H1 (cell line): ENCODE data around the gene NT5DC1. TPM values are rescaled to one million over a fixed set of nuclear protein-coding genes. Genes with fewer than 3 reads are reported as not detected.

Source experiments
- CTCF ChIA-PET: fragments of 300-600 bp; sonication (Branson Sonifier 250); formaldehyde crosslinking; loops from one replicate; lab custom pipeline; 2021; ENCODE audit not compliant: partially characterized antibody; lab: Charles Lee
- POLR2A ChIA-PET: fragments of 300-600 bp; sonication (Branson Sonifier 250); formaldehyde crosslinking; loops from one replicate; lab custom pipeline; 2021; ENCODE audit warnings: inconsistent platforms; ENCODE audit not compliant: partially characterized antibody; lab: Charles Lee
- DNase-seq, 2 experiments: peaks; one replicate each; pipeline versions ENCODE4 v3.0.0 to v3.0.0-alpha.2; 2010 to 2022; ENCODE audit warnings: low spot score in 2 of 2, low read depth in 1 of 2, mixed read lengths in 1 of 2
- FAIRE-seq: peaks from 2 replicates; lab custom pipeline; 2011; peaks lifted over from hg19 to GRCh38; lab: Jason Lieb, UNC
- H2AFZ ChIP-seq: 2 replicates; pipeline ENCODE4 v1.8.1; 2012; ENCODE audit warnings: low read length, inconsistent platforms
- H2AK5ac ChIP-seq: 2 replicates; pipeline ENCODE4 v1.6.1; 2013; ENCODE audit warnings: low read depth, low read length
- H2BK120ac ChIP-seq: replicated peaks from 2 replicates; pipeline ENCODE3; 2013; ENCODE audit warnings: low read depth, low read length, inconsistent platforms
- H2BK12ac ChIP-seq: 2 replicates; pipeline ENCODE4 v1.6.1; 2013; ENCODE audit warnings: low read depth, low read length
- H2BK15ac ChIP-seq: 2 replicates; pipeline ENCODE4 v1.6.1; 2013; ENCODE audit warnings: low read length
- H2BK20ac ChIP-seq: 2 replicates; pipeline ENCODE4 v1.6.1; 2013; ENCODE audit warnings: low read length
- H2BK5ac ChIP-seq: 2 replicates; pipeline ENCODE4 v1.6.1; 2013; ENCODE audit warnings: low read depth, low read length
- H3K14ac ChIP-seq: 2 replicates; pipeline ENCODE4 v1.6.1; 2013; ENCODE audit warnings: inconsistent platforms; ENCODE audit not compliant: insufficient read length
- H3K18ac ChIP-seq: 2 replicates; pipeline ENCODE4 v1.6.1; 2013; ENCODE audit warnings: low read length; ENCODE audit errors: extremely low read depth
- H3K23ac ChIP-seq: 2 replicates; pipeline ENCODE4 v1.6.1; 2013; ENCODE audit warnings: inconsistent platforms; ENCODE audit not compliant: insufficient read length
- H3K23me2 ChIP-seq: 2 replicates; pipeline ENCODE4 v1.6.1; 2013; ENCODE audit warnings: low read depth, low read length
- H3K27ac ChIP-seq: 2 replicates; pipeline ENCODE4 v1.6.1; 2011; ENCODE audit warnings: low read depth, low read length, inconsistent platforms
- H3K27me3 ChIP-seq, 4 experiments: replicated peaks in 1 of 4; 1 replicate in 1 of 4; 2 replicates in 3 of 4; pipeline versions ENCODE4 v1.6.1 to v1.8.1; 2011 to 2013; ENCODE audit warnings: low read length in 3 of 4, mild to moderate bottlenecking in 3 of 4, inconsistent platforms in 2 of 4, mixed read lengths in 2 of 4, moderate library complexity in 1 of 4; ENCODE audit not compliant: control insufficient read depth in 3 of 4, insufficient read depth in 3 of 4; ENCODE audit errors: extremely low read depth in 1 of 4
- H3K36me3 ChIP-seq, 4 experiments: 2 replicates each; pipeline versions ENCODE4 v1.6.1 to v1.8.1; 2011 to 2013; ENCODE audit warnings: mild to moderate bottlenecking in 4 of 4, low read length in 3 of 4, moderate library complexity in 2 of 4, control low read depth in 1 of 4, inconsistent platforms in 1 of 4; ENCODE audit not compliant: insufficient read depth in 4 of 4, control insufficient read depth in 2 of 4
- H3K4ac ChIP-seq: replicated peaks from 2 replicates; pipeline ENCODE3; 2013; ENCODE audit warnings: low read length, low read depth, mixed read lengths, inconsistent platforms; ENCODE audit not compliant: insufficient read length
- H3K4me1 ChIP-seq, 4 experiments: replicated peaks in 1 of 4; 1 replicate in 1 of 4; 2 replicates in 3 of 4; pipeline versions ENCODE4 v1.6.1 to v1.8.1; 2011 to 2013; ENCODE audit warnings: low read length in 3 of 4, inconsistent platforms in 2 of 4, mixed read lengths in 1 of 4; ENCODE audit not compliant: insufficient read depth in 4 of 4, control insufficient read depth in 3 of 4
- H3K4me2 ChIP-seq, 2 experiments: 2 replicates each; pipeline versions ENCODE4 v1.6.1 to v1.8.1; 2011 to 2013; ENCODE audit warnings: low read depth in 2 of 2, low read length in 2 of 2, control low read depth in 1 of 2, inconsistent platforms in 1 of 2, mild to moderate bottlenecking in 1 of 2; ENCODE audit not compliant: insufficient read depth in 1 of 2
- H3K4me3 ChIP-seq, 4 experiments: fragments of 200-600, 300-600 bp in 1 of 4; sonication (generic), shearing (Covaris generic), sonication (Bioruptor Twin) in 1 of 4; 2 replicates each; pipeline versions ENCODE4 v1.5.1 to v1.8.1; 2011 to 2016; ENCODE audit warnings: low read length in 4 of 4, low read depth in 3 of 4, control low read depth in 2 of 4, inconsistent platforms in 2 of 4, mild to moderate bottlenecking in 2 of 4, mixed read lengths in 1 of 4, moderate library complexity in 1 of 4; ENCODE audit not compliant: insufficient read depth in 2 of 4; ENCODE audit errors: extremely low read depth in 1 of 4
- H3K56ac ChIP-seq: replicated peaks from 2 replicates; pipeline ENCODE3; 2013; ENCODE audit warnings: low read depth, mild to moderate bottlenecking, mixed read lengths, low read length, inconsistent platforms; ENCODE audit not compliant: insufficient read length
- H3K79me1 ChIP-seq: 2 replicates; pipeline ENCODE4 v1.6.1; 2013; ENCODE audit warnings: low read depth, low read length, control low read depth
- H3K79me2 ChIP-seq, 2 experiments: 2 replicates each; pipeline versions ENCODE4 v1.6.1 to v1.8.1; 2012 to 2013; ENCODE audit warnings: low read length in 2 of 2, mild to moderate bottlenecking in 2 of 2, inconsistent platforms in 1 of 2; ENCODE audit not compliant: insufficient read depth in 2 of 2, control insufficient read depth in 1 of 2
- H3K9ac ChIP-seq, 4 experiments: replicated peaks in 1 of 4; 1 replicate in 1 of 4; 2 replicates in 3 of 4; pipeline versions ENCODE4 v1.6.1 to v1.8.1; 2011 to 2013; ENCODE audit warnings: low read depth in 3 of 4, low read length in 3 of 4, control low read depth in 2 of 4, mild to moderate bottlenecking in 2 of 4, moderate library complexity in 2 of 4, inconsistent platforms in 1 of 4; ENCODE audit errors: extremely low read depth in 1 of 4
- H3K9me3 ChIP-seq, 2 experiments: 2 replicates each; pipeline versions ENCODE4 v1.6.1 to v1.8.1; 2012 to 2013; ENCODE audit warnings: mild to moderate bottlenecking in 2 of 2, moderate library complexity in 2 of 2, control low read depth in 1 of 2, inconsistent platforms in 1 of 2, low read depth in 1 of 2, low read length in 1 of 2, mixed read lengths in 1 of 2; ENCODE audit not compliant: insufficient read depth in 2 of 2
- H4K20me1 ChIP-seq, 2 experiments: replicated peaks in 1 of 2; 2 replicates each; pipeline versions ENCODE3 to v1.8.1; 2011 to 2013; ENCODE audit warnings: inconsistent platforms in 2 of 2, low read length in 2 of 2, mild to moderate bottlenecking in 1 of 2; ENCODE audit not compliant: insufficient read depth in 2 of 2, control insufficient read depth in 1 of 2
- H4K5ac ChIP-seq: 2 replicates; pipeline ENCODE4 v1.6.1; 2013; ENCODE audit warnings: low read length, low read depth, mixed read lengths, inconsistent platforms; ENCODE audit not compliant: insufficient read length
- H4K8ac ChIP-seq: 2 replicates; pipeline ENCODE4 v1.8.0; 2013; ENCODE audit warnings: mild to moderate bottlenecking, moderate library complexity, low read length, inconsistent platforms; ENCODE audit not compliant: insufficient read depth; ENCODE audit errors: extremely low read depth
- H4K91ac ChIP-seq: replicated peaks from 2 replicates; pipeline ENCODE3; 2013; ENCODE audit warnings: low read length, mixed read lengths, inconsistent platforms; ENCODE audit not compliant: insufficient read length
- BACH1 ChIP-seq: IDR thresholded peaks from 2 replicates; pipeline ENCODE4 v1.6.1; 2012; ENCODE audit warnings: low read length, improper control_type of control experiment
- CBX5 ChIP-seq: fragments of 300-800, 300-1000 bp; sonication (generic); IDR thresholded peaks from 2 replicates; pipeline ENCODE4 v1.7.1; 2016; ENCODE audit warnings: antibody characterized with exemption, low read length, low read depth
- CTBP2 ChIP-seq: IDR thresholded peaks from 2 replicates; pipeline ENCODE4 v1.7.0; 2011; ENCODE audit warnings: borderline replicate concordance, mild to moderate bottlenecking, moderate library complexity, mixed read lengths, low read length; ENCODE audit not compliant: insufficient read depth, insufficient read length
- EP300 ChIP-seq, 2 experiments: IDR thresholded peaks; 1 replicate in 1 of 2; 2 replicates in 1 of 2; pipeline ENCODE4 v1.6.1; 2011 to 2012; ENCODE audit warnings: low read depth in 2 of 2, low read length in 2 of 2, mild to moderate bottlenecking in 2 of 2, borderline replicate concordance in 1 of 2, inconsistent platforms in 1 of 2, moderate library complexity in 1 of 2
- GABPA ChIP-seq: IDR thresholded peaks from 2 replicates; pipeline ENCODE4 v1.6.1; 2011; ENCODE audit warnings: mild to moderate bottlenecking, low read length, moderate library complexity, borderline replicate concordance; ENCODE audit not compliant: insufficient read depth
- HDAC2 ChIP-seq, 2 experiments: fragments of 300-600 bp in 1 of 2; sonication (generic) in 1 of 2; IDR thresholded peaks; 2 replicates each; pipeline ENCODE4 v1.6.1; 2011 to 2012; ENCODE audit warnings: low read depth in 2 of 2, low read length in 2 of 2, mild to moderate bottlenecking in 2 of 2, moderate library complexity in 2 of 2, borderline replicate concordance in 1 of 2, inconsistent platforms in 1 of 2
- JUN ChIP-seq: IDR thresholded peaks from 2 replicates; pipeline ENCODE4 v1.6.1; 2011; ENCODE audit warnings: low read depth, mild to moderate bottlenecking, improper control_type of control experiment, low read length
- NANOG ChIP-seq: IDR thresholded peaks from 2 replicates; pipeline ENCODE4 v1.6.1; 2011; ENCODE audit warnings: low read length, low read depth, mild to moderate bottlenecking, inconsistent platforms; ENCODE audit not compliant: insufficient read depth, poor library complexity, severe bottlenecking
- SAP30 ChIP-seq: fragments of 300-600 bp; sonication (generic); IDR thresholded peaks from 2 replicates; pipeline ENCODE4 v1.7.1; 2012; ENCODE audit warnings: low read length, moderate library complexity, mild to moderate bottlenecking, inconsistent platforms; ENCODE audit not compliant: insufficient read depth, insufficient replicate concordance
- YY1 ChIP-seq: IDR thresholded peaks from 2 replicates; pipeline ENCODE4 v1.6.1; 2011; ENCODE audit warnings: low read depth, mild to moderate bottlenecking, low read length
- WGBS, 2 experiments: shearing (Covaris generic) in 1 of 2; methylation state at CpG; one replicate each; pipeline versions ENCODE4 v1.1.6 to v1.1.7; 2013 to 2015; ENCODE audit warnings: low lambda C conversion rate in 2 of 2, mixed read lengths in 2 of 2, inconsistent platforms in 1 of 2, low coverage in 1 of 2, missing lambda C conversion rate in 1 of 2; ENCODE audit not compliant: insufficient replicate concordance in 2 of 2, insufficient coverage in 1 of 2, insufficient read length in 1 of 2; ENCODE audit errors: extremely low coverage in 1 of 2, missing lambda C conversion rate in 1 of 2; 5-methylcytosine and 5-hydroxymethylcytosine counted together
- polyA plus RNA-seq, 7 experiments: library from polyadenylated mRNA; depleted of rRNA in 3 of 7; stranded (reverse) in 5 of 7; unstranded in 2 of 7; fragments of >200 nt in 5 of 7; fragments of 200-250 nt in 2 of 7; gene quantifications; 1 replicate in 5 of 7; 2 replicates in 1 of 7; 4 replicates in 1 of 7; pipeline versions ENCODE4 v1.2.1 to v1.2.3, GENCODE V29; 2011 to 2013; ENCODE audit warnings: missing spikeins in 2 of 7, mixed read lengths in 2 of 7
- total RNA-seq: library from RNA; stranded (reverse); fragmentation: NEBNext Ultra II Directional; extraction: Animal tissue kit (Norgen Biotek cat#: 25700); gene quantifications from 2 replicates; pipeline ENCODE4 v1.2.1, GENCODE V29; 2021

The NT5DC1 gene
- total and polyA plus RNA-seq, 2 of the 8 experiments (the other 6 are each of a cell fraction or from before 2014, with no cell fraction given), result 25.3 to 72.7 TPM

DNA sequence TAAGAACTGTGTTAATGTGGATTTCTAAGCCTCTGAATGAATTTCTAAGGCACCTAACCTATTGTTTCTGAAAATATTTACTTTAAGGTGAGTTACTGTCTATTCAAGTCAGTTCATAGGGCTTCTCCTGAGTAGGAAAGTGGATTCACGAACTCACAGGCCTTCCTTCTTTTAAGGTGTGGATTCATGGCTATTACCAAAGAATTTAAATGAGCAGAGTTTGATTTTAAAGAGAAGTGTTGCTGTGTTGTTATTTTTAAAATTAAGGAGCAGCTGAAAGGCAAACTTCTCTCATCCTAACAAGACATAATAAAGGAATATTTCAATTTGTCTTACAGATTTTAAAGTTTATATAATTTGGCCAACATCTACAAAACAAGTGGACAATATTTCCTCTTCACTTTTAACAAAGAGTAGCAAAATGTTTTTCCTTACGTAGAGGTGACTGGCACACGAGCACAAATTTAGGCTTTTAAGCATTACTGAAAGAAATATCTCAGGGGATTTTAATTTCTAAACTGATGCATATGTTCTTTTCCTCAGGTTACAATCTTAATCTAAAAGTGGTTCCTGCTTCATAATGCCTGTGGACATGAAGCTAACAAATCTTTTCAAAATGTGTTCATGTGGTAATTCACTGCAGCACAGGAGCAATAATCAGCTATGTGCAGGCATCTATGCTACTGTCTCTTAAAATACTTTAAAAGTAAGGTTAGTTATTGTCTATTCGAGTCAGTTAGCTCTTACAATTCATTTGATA is 153.8 kb downstream of the NT5DC1 start:
- peak overlapping the region; percentile 81 to 95 (median 88) for H3K4me3 ChIP-seq
- peak overlapping the region; percentile 45 for H2AFZ ChIP-seq
- no peak overlapping the region for H3K56ac ChIP-seq
- no peak overlapping the region for H2BK12ac ChIP-seq
- WGBS, 2 experiments, result 54% methylated on average over 4 of the region's 4 CpGs; no CpG with 5 or more reads in 1 of the 2 experiments
- H3K18ac ChIP-seq, result no peak overlapping the region
- H2AK5ac ChIP-seq, result no peak overlapping the region
- ChIA-PET CTCF (interaction anchor here (0.6 to 1.9 kb wide), 7 partner anchors 13 to 358 kb away, joined by 3 to 6 read pairs (median 5); no protein-coding TSS in a partner anchor), POLR2A (interaction anchor here (0.7 to 5.7 kb wide), 13 partner anchors 9 to 428 kb away, joined by 3 to 47 read pairs (median 4); partner anchors contain the start of gene TSPYL1)
- H2BK5ac ChIP-seq, result no peak overlapping the region
- H4K20me1 ChIP-seq, result peaks cover 0 to 1% of the 10 kb centered on the region in 2 experiments
- H3K23me2 ChIP-seq, result peaks cover 9% of the 10 kb centered on the region; the same call in 1 of the 2 replicates
- H3K9me3 ChIP-seq, result no peaks in the 10 kb centered on the region
- H4K91ac ChIP-seq, result no peak overlapping the region
- H3K9ac ChIP-seq, result peak overlapping the region; percentile 86 to 95 (median 90)
- FAIRE-seq (no peak), DNase-seq (no peak)
- H3K14ac ChIP-seq, result no peak overlapping the region
- no peak overlapping the region for H2BK120ac ChIP-seq
- peak overlapping the region; percentile 74 for H3K27ac ChIP-seq
- peaks cover 14% of the 10 kb centered on the region; the same call in 1 of the 2 replicates for H3K79me1 ChIP-seq
- no peak overlapping the region for H3K23ac ChIP-seq
- peak overlapping the region; percentile 31 for H4K5ac ChIP-seq
- H2BK20ac ChIP-seq, result no peak overlapping the region
- peak overlapping the region; percentile 81 to 91 for H3K4me2 ChIP-seq
- no peak overlapping the region for H3K4ac ChIP-seq
- H3K36me3 ChIP-seq, result peaks cover 0 to 3% (median 0%) of the 10 kb centered on the region in 4 experiments; a peak in 1 of 8 replicates
- H2BK15ac ChIP-seq, result no peak overlapping the region; the same call in 1 of the 2 replicates
- H4K8ac ChIP-seq, result no peak overlapping the region
- H3K27me3 ChIP-seq, result no peaks in the 10 kb centered on the region
- H3K79me2 ChIP-seq, result peaks cover 0 to 41% of the 10 kb centered on the region in 2 experiments; a peak in 2 of 4 replicates
- peaks cover 7 to 21% (median 18%) of the 10 kb centered on the region in 4 experiments for H3K4me1 ChIP-seq
- TF ChIP-seq NANOG (no peak), SAP30 (no peak), CTBP2 (no peak), YY1 (no peak), GABPA (no peak), EP300 (IDR thresholded peaks at IDR 0.05; ENCODE audit: borderline replicate concordance in 1 of 2, low read depth in 2 of 2, low read length in 2 of 2) (no peak), HDAC2 (IDR thresholded peaks at IDR 0.05; ENCODE audit: borderline replicate concordance in 1 of 2, low read depth in 2 of 2, low read length in 2 of 2) (no peak), BACH1 (no peak), JUN (no peak), CBX5 (no peak)
